NCI-H187 treated with DMSO at 0.1 percent for 48 hours (cell line): ENCODE data around the gene CLECL1.

ENCODE experiments used
- DNase-seq: peaks from one replicate; lab custom pipeline; 2025; lab: John Stamatoyannopoulos, UW

Gene CLECL1

DNA sequence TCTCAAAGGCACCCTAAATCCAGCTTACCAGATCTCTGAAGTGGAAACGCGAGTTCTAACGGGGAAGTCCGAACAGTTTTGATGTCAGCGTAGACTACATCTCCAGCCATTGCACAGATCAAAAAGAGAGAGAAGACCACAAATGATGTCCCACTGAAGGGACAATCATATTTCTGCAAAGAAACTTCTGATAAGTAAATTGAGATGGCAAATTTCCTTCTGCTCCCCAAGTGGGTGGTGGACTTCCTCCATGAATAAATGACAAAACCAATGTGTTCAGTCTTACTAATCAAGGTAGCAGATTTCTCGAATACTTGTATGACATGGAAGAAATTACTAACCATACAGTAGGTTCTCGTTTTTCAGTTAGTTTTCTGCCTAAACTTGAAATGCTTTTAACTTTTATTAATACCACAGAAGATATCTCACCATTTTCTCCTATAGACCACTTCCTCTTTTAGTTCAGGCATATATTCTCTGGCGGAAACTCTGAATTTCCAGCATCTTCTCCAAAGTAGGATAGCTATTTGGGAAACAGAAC is at the start of gene CLECL1:
Gene CLECL1, minus strand, starts transcription at position 177 of the 541 bp plus-strand sequence.
- no peak for DNase-seq

DNA sequence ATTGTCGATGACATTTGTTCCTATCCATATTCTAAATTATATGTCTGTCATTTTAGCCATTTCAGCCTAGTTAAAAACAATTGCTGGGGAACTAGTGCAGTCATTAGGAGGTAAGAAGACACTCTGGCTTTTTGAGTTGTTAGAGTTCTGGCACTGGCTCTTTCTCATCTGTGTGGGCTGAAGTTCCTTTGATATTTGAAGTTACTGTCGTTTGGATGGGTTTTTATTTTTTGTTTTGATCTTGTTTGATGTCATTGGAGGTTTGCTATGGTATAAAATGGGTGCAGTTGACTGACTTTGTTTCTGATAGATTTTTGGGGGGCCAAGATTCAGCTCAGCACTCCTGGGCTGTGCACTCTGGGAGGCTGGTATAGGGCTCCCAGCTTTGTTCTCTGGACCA is 48.5 kb upstream of the CLECL1 start:
- DNase-seq = no peak

DNA sequence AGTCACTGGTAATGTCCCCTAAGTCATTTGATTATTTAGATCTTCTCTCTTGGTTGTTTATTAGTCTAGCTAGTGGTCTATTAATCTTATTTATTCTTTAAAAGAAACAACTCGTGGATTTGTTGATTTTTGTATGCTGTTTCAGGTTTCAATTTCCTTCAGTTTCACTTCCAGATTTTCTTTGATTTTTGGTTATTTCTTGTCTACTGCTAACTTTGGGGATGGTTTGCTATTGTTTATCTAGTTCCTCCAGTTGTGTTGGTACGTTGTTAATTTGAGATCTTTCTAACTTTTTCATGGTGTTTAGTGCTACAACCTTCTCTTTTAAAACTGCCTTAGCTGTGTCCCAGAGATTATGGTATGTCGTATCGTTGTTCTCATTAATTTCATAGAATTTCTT is 46.3 kb upstream of the CLECL1 start:
- no peak for DNase-seq

DNA sequence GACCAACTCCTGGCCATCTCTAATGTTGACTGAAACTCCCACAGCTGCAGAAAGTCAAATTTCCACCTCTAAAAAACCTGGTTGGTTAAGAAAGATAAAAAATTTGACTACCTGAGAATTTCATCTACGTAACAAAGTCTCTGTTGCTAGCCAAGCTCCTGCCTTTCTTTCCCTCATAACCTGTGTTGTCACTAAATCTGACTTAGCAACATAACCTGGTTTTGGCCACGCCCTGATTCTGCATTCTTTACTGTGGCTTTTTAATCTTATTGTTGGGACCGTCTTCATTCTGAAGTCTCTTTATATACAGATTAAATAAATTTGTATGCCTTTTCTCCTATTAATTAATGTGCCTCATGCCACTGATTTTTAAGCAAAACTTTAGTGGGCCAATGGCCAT is 43.9 kb upstream of the CLECL1 start:
- no peak for DNase-seq

DNA sequence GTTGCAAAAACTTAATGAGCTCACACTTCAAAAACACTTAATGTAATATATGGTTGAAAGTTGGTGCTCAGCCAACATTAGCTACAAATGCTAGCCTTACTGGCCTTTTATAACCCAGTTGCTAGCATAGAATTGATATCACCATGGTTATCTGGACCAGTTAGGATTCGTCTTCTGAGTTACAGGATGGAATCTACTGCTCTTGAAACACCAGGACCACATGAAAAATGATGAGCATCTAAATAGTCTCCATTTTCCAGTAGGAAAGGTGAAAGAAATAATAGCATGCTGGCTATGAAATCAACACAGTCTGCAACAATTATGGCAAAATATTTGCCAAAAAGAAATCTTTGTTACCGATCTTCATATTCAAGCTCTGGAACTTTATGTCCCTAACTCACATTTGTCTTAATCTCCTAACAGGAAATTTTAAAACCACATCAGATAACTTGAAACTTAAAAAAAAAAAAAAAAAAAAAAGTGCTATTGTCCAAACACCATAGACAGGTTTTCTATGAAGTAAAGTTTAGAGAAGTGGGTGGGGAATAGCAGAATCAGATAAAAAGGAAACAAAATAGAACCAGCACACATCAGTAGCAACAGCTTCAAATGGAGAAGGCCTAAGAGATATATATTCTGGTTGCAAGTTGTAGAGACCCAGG is 40.5 kb upstream of the CLECL1 start:
- DNase-seq = no peak

DNA sequence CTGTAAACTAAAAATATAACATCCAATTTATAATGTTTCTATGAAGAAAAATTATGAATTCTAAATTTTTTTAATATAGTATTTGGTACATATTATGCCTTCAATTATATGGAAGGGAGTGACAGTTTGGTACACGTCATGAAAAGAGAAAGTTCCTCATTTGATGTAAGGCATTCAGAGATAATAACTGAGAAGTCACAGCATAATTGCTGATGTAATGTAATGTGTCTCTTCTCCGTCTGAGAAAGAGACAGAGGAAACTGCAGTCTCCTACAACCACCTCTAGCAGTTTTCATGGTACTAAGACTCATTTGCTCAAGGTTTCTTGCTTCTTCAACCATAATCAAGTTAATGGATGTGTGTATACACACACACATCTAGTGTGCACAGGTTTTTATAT is 30.1 kb upstream of the CLECL1 start:
- no peak for DNase-seq

DNA sequence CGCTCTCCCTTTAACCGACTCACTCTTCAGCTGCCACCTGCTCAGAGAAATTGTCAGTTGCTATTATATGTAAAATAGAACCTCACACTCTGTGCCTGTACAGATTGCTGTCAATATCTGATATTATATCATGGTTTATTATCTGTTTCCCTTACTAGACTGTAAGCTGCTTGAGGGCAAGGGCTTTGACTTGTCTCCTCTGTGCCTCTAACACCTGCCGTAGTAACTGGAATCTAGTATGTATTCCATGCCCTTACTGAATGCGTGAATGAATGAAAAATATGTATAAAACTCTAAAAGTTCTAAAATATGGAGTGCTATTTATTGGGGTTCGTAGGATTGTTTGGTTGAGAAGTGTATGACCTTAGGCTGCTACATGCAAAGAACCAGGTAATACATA is 29.5 kb upstream of the CLECL1 start:
- DNase-seq = no peak

DNA sequence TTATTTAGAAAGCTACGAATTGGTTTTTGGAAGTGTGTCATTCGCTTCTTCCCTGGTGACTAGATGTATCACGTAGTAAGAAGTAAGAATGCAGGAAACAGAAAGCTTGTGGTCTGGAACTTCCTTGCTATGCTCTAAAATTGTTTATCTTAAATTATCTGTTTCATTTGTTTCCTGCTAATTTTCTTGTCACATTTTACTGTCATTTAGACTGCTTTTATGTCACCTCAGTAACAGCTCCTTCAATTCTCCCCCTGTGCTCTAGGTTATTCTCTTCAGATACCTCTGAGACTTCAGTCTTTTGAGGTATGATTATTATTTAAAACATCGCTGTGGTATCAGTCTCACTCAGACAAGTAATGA is 28.5 kb upstream of the CLECL1 start:
- DNase-seq = no peak

DNA sequence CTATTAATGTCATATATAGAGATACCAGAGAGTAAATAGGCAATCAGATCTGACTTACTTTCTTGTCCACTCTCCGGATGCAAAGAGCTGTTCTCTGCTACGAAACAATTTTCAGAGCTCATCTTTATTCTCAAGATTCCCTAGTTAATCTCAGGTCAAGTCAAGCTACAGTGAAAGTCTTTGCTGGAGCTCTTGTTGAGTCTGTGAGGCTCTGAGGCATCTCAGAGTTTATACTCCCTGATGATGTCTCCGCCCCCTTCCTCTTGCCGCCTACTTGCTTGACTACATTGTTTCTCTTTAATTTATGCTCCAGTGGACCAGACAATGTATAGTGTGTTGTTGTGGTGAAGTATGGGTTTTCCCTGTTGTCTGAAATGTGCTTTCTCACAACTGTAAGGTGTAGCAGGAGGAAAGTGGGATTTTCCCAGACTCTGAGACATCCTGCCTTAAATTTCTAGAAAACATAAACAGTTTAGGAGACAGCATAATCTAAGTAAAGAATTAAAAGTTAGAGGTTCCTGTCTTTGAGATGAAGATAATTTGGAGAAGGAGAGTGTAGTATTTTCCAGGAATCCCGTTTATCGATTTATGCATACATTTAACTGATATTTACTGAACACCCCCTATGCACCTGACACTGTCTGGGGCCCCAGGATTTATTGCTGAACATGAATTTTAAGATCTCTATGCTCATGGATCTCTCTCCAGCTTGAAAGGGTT is 28.0 kb upstream of the CLECL1 start, which contains the start of gene CD69:
Gene CD69, minus strand, starts transcription at position 203 of the 720 bp plus-strand sequence. Its CDS starts 81 bp downstream, at position 122.
- no peak for DNase-seq

DNA sequence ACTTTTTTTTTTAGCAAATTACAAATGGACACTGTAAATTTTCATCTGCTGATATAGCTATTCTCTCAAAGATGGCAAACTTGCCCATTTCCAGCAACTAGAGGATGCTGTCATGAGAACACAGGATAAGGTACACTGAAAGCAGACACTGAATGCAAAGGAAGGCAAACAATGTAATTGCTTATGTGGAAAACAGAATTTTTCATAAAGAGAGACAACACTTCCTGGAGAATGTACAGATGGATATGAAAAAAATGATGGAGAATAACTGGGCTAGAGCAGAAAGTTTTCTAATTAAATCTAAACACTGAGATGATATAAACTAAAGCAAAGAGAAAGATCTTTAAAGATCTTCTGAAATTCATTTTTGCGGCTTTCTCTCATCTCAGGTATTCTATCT is 27.2 kb upstream of the CLECL1 start:
- no peak for DNase-seq

DNA sequence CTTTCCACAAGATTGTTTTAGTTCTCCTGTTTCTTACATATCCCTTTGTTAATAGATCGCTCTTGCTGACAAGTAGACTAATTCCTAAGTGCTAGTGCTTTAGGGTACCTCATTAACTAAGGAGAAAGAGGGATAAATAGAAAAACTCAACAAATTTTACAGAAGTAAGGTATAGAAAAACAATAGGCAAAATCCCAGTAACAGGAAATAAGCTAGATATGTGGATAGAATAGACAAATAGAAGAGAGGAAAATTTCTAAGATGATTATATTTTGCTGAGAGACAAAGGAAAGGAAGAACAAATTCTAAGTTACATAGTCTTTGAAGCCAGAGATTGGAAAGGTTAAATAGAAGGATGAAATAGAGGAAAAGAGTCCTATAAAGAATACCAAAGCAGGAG is 26.8 kb upstream of the CLECL1 start:
- DNase-seq = no peak

DNA sequence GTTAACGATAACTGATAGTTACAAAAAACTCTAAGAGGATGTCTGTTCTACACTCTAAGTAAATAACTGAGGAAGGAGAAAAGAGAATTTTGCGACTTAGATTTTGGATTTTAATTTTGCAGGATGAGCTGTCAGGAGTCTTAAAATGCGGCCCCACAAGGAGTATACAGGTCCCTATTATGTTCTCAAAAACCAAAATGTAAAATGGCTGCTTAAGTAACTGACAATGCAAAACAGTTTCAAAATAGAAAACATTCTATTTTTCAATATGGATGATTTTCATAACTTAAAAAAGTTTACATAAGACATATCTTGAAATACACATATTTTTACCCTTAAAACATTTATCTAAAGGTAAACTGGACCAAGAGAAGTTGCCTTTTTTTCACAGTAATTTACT is 25.2 kb upstream of the CLECL1 start:
- no peak for DNase-seq

DNA sequence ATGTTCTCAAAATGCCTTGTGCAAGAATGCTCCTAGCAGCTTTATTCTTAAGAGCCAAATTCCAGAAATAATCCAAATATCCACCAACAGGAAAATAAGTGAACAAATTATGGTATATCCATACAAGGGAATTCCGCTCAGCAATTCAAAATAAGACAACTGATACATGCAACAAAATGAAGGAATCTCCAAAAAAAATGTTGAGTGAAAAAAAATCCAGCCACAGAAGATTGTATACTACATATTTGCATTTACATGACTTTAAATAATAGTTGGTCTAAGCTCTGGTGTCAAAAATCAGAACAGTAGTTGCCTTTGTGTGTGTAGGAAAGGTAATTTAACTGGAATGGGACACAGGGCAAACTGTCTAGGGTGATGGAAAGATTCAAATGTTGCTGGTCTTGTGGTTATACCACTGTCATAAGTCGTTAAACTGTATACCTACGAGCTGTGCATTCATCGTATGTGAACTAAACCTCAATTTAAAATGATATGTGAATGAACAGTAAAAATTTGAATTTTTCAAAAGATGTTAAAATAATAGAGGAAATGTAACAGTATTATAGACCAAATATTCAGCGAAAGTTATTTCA is 24.6 kb upstream of the CLECL1 start:
- DNase-seq = no peak

DNA sequence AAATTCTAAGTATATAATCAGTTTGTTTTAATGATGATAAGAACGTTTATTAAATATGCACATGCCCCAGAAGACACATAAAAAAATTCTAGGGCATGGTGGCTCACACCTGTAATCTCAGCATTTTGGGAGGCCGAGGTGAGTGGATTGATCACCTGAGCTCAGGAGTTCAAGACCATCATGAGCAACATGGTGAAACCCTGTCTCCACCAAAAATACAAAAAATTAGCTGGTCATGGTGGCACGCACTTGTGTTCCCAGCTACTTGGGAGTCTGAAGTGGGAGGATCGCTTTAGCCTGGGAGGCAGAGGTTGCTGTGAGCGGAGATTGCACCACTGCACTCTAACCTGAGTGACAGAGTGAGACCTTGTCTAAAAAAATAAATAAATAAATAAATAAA is 23.8 kb upstream of the CLECL1 start:
- no peak for DNase-seq

DNA sequence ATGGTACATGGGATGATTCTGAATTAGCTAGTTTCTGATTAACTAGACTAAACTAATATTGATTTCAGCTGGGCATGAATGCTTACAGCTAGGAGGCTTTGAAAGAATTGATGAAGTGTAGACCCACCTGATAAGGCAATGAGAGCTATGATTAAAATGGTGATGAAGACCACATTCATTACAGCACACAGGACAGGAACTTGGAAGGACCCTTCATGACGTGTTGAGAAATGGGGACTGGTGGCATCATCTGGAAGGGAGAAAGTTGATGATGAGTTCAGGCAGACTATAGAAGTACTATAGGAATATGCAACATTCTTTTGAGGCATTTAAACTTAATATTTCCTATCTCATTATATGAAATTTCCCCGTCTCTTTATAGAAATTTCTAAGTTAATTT is 23.3 kb upstream of the CLECL1 start:
- DNase-seq = no peak

DNA sequence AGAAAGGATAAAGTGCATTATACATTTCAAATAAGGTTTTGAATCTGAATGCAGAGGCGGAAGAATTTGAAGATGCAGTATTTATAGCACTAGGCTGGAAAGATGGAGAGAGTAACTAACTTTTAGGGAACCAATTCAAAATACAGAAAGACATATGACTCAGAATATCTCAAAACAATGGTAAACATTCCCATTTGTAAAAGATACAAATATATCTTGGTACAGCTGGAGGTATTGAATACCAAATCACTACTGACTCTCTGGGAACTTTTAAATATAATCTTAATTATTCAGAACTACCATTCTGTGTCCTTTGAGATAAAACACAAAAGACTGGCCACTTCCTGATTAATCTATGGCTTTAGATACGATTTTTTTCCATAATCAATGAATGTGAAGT is 22.7 kb upstream of the CLECL1 start:
- DNase-seq = no peak

DNA sequence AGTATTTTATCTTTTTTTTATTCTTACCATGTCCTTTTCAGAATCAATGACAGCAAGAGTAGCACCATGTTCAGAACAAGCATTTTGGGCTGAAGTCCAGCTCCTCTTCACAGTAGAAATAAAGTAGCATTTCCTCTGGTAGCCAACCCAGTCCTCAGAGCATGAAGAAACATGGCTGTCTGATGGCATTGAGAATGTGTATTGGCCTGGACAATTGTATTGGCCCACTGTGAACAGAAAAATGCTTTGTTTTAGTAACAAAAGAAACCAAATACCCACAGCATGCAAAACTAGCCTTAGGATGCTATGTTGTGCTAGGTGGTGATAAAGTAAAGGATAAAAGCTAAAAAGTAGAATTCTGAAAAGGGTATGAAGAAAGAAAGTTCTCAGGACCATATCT is 22.1 kb upstream of the CLECL1 start:
- DNase-seq = no peak

DNA sequence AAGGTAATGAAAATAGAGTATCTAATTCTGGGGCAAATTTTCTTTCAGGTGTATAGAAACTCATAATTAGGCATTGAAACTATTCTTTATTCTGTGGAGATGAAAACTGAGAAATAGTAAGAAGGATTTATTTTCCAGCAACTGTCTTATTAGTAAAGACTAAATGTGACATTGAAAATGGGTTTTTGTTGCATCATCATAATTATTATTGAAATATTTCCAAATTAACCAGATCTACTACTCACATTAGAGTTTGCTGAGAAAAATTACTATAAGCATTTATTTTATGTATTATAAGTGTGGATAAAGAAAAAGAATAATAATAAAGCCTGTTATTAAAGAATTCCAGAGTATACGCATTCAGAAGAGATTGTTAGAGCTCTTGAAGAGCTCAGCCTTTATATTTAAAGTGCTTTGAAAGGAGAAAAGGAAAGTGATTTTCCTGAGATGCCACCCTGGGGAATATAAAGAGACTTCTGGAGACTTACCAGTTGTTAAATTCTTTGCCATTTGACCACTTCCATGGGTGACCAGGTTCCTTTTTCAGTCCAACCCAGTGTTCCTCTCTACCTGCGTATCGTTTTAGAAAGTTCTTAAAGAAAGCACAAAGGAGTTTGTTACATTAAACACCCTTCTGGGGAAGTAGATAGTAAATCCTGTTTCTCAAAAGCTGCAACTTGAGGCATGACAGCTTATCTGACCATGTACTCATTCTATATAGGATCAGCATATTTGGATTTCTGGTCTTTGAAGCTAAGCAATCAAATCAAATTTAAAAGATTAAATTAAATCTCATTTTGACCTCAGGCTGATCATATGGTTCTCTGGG is 21.4 kb upstream of the CLECL1 start:
- DNase-seq = no peak

DNA sequence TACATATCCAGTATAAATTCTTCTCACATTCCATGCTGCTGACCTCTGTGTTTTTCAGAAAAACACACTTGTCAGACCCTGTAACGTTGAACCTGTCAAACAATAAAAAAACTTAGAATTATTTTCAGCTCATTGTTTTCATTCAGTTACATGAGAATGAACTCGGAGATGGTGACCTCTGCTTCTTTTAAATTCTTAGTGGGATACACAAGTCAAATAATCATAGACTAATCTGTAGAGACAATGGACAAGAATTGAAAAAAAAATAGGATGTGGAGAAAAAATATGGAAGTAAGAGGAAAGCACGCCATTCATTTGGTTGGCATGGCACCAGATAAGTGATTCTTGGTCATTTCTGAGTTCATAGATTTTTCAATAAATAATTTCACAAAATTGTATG is 20.6 kb upstream of the CLECL1 start:
- DNase-seq = no peak

DNA sequence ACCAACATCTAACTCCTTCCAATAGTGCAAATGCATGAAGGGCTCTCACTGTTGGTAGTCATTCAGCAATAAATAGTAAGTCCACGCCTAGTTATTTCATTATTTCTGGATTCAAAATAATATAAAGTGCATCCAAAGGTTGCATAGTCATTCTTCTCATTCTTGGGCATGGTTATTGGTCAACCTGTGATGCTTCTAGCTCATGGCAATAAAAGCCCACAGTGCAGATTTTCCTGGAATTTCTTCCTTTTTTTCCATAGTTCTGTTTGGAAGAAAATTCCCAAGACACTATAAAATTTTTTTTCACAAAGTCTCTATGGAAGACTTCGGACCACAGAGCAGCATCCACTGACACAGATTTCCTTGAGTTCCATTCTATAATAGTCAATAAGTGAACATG is 20.2 kb upstream of the CLECL1 start:
- no peak for DNase-seq

DNA sequence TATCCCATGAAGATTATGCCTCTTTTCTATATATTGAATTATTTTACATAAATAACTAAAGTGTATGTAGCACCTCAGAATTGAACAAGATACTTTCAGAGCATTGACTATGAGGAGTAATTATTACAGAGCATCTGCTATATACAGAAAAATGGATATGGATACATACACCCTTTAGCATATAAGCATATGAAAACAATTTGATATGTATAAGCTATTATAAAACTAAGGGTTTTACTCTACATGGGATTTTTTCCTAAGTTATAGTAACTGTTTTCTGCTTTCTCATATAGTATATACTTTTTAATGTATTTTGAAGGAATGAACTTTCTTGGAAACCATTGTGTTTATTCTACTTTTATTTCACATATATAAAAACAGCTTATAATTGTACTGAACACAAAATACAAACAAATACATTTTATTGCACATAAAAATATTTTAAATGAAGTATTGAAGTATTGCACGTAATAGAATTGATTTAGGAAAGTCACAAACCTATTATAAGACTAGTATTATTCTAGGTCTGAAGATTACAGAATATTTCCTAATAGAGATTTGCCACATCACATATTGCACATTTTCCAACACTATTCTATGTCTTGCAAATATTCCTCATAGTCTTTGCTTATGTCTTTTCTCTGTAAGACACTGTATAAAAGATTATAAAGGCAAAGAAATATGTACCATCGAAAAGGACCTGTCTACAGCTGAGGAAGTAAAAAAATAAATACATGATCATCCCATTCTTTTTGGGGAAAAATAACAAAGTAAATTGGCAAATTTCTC is 19.4 kb upstream of the CLECL1 start:
- DNase-seq = no peak
